GM12878 (cell line): ENCODE results near the gene FLT4.

Source experiments
- BRCA1 ChIP-seq: IDR thresholded peaks from 2 replicates; pipeline ENCODE4 v1.6.1; 2011; ENCODE audit warnings: low read depth, low read length, improper control_type of control experiment
- CTCF ChIP-seq, 3 experiments: IDR thresholded peaks in 2 of 3; conservative IDR thresholded peaks in 1 of 3; 2 replicates each; pipeline ENCODE4 v1.5.1; 2011; ENCODE audit warnings: low read depth in 3 of 3, low read length in 3 of 3, mild to moderate bottlenecking in 3 of 3, control low read depth in 2 of 3, moderate library complexity in 2 of 3, inconsistent platforms in 1 of 3, mixed read lengths in 1 of 3; ENCODE audit not compliant: control insufficient read depth in 2 of 3, insufficient read depth in 1 of 3; ENCODE audit errors: extremely low read depth in 1 of 3
- EZH2 ChIP-seq: IDR thresholded peaks from 2 replicates; pipeline ENCODE4 v1.6.1; 2012; ENCODE audit warnings: low read depth, mild to moderate bottlenecking, control low read depth, inconsistent platforms, low read length, borderline replicate concordance; ENCODE audit not compliant: control insufficient read depth
- IKZF1 ChIP-seq: fragments of 450-650 bp; conservative IDR thresholded peaks from 2 replicates; pipeline ENCODE4 v1.6.1; 2017; ENCODE audit warnings: antibody characterized with exemption, mild to moderate bottlenecking
- POLR2AphosphoS5 ChIP-seq: IDR thresholded peaks from 2 replicates; pipeline ENCODE4 v1.6.1; 2011; ENCODE audit warnings: mild to moderate bottlenecking, low read length, inconsistent platforms
- TCF7 ChIP-seq: IDR thresholded peaks from 2 replicates; pipeline ENCODE4 v1.6.1; 2014; ENCODE audit warnings: antibody characterized with exemption, borderline replicate concordance
- YBX1 ChIP-seq: fragments of 450-650 bp; IDR thresholded peaks from 2 replicates; pipeline ENCODE4 v1.6.1; 2016; ENCODE audit warnings: antibody characterized with exemption
- TF ChIP-seq, protein P1 (sequence below): fragments of 450-650 bp; IDR thresholded peaks from 2 replicates; pipeline ENCODE4 v1.6.1; 2017; ENCODE audit warnings: mild to moderate bottlenecking

DNA sequence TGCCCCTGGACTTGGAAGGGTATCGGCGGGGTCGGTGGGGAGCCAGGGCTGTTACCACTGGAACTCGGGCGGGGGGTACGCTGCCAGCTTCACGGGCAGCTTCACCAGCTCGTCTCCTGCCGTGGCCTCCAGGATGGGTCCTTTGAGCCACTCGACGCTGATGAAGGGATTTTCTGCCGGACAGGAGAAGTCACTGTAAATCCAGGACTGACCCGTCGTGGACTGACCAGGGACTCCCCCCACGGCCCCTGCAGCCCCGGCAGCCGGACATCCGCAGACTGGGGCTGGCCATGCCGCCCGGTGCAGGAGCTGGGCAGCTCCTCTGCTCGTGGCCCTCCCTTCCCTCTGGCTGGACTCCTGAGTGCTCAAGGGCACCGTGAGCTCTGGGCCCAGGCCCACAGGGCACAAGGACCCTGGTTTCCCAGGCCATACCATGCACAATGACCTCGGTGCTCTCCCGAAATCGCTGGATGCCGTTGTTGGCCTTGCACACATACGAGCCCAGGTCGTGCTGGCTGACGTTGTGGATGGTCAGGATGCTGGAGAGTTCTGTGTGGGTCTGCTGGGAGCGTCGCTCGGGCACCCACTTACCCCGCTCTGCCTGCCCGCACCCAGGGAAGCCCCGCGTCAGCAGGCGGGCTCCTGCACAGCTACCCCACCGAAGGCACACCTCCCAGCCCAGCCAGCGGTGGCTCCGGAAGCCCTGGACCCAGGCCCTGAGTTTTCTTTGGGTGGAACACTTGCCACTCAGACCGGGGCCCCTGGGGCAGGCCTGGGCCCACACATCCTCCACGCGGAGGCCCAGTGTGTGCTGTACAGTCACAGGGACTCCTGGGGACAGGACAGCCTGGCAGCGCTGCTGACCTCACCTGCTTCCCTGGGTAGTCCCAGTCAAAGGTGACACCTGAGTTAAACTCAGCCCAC lies 20.3 kb downstream of the FLT4 start:
- TF ChIP-seq EZH2, result no peak
- TF ChIP-seq IKZF1, result no peak
- TF ChIP-seq CTCF (IDR thresholded peaks at IDR 0.05 in 2 of 3, conservative IDR thresholded peaks at IDR 0.05 in 1 of 3; ENCODE audit: control insufficient read depth in 2 of 3, extremely low read depth in 1 of 3, insufficient read depth in 1 of 3, low read depth in 3 of 3, low read length in 3 of 3), result no peak
- TF ChIP-seq, protein P1, sequence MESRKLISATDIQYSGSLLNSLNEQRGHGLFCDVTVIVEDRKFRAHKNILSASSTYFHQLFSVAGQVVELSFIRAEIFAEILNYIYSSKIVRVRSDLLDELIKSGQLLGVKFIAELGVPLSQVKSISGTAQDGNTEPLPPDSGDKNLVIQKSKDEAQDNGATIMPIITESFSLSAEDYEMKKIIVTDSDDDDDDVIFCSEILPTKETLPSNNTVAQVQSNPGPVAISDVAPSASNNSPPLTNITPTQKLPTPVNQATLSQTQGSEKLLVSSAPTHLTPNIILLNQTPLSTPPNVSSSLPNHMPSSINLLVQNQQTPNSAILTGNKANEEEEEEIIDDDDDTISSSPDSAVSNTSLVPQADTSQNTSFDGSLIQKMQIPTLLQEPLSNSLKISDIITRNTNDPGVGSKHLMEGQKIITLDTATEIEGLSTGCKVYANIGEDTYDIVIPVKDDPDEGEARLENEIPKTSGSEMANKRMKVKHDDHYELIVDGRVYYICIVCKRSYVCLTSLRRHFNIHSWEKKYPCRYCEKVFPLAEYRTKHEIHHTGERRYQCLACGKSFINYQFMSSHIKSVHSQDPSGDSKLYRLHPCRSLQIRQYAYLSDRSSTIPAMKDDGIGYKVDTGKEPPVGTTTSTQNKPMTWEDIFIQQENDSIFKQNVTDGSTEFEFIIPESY, result no peak
- TF ChIP-seq YBX1, result no peak
- no peak for TF ChIP-seq BRCA1
- no peak for TF ChIP-seq POLR2AphosphoS5
- TF ChIP-seq TCF7, result no peak
